PFSK-1 (cell line): ENCODE measurements around the gene RALBP1.

Source experiments
- FOXP2 ChIP-seq: optimal IDR thresholded peaks from 2 replicates; pipeline ENCODE3; 2011; ENCODE audit warnings: borderline replicate concordance, control low read depth, inconsistent platforms; ENCODE audit not compliant: insufficient read depth; ENCODE audit errors: extremely low read length, extremely low read depth
- POLR2AphosphoS5 ChIP-seq: IDR thresholded peaks from 2 replicates; pipeline ENCODE4 v1.6.1; 2012; ENCODE audit warnings: low read depth, mild to moderate bottlenecking, control low read depth, low read length, moderate library complexity
- SIN3A ChIP-seq: IDR thresholded peaks from 2 replicates; pipeline ENCODE4 v1.6.1; 2012; ENCODE audit warnings: mild to moderate bottlenecking, low read length, moderate library complexity, borderline replicate concordance; ENCODE audit not compliant: insufficient read depth
- TAF1 ChIP-seq: IDR thresholded peaks from 2 replicates; pipeline ENCODE4 v1.6.1; 2012; ENCODE audit warnings: low read length, control low read depth, borderline replicate concordance; ENCODE audit not compliant: insufficient read depth
- TF ChIP-seq, protein P1 (sequence below), 2 experiments: IDR thresholded peaks; 2 replicates each; pipeline versions ENCODE4 v1.6.1 to v1.8.0; 2011 to 2012; ENCODE audit warnings: low read depth in 2 of 2, low read length in 2 of 2, control low read depth in 1 of 2, inconsistent platforms in 1 of 2, mild to moderate bottlenecking in 1 of 2, moderate library complexity in 1 of 2; ENCODE audit not compliant: insufficient read depth in 1 of 2

The RALBP1 gene

DNA sequence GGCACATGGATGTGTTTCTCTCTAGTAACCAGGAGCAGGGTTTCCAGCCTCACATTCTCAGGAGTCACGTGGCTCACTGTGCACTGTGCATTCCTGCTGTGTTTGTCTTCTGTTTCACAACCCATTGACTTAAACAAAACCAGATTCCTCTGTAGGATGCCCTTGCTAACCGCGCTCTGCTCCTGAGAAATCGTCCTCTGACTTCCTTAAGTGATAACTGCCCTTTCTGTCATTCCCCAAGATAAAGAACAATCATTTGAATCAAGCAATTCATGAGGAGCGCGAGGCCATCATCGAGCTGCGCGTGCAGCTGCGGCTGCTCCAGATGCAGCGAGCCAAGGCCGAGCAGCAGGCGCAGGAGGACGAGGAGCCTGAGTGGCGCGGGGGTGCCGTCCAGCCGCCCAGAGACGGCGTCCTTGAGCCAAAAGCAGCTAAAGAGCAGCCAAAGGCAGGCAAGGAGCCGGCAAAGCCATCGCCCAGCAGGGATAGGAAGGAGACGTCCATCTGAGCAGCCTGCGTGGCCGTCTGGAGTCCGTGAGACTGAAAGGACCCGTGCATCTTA is 60.2 kb downstream of the RALBP1 start:
- no peak for TF ChIP-seq FOXP2
- no peak for TF ChIP-seq SIN3A
- TF ChIP-seq TAF1 = no peak

DNA sequence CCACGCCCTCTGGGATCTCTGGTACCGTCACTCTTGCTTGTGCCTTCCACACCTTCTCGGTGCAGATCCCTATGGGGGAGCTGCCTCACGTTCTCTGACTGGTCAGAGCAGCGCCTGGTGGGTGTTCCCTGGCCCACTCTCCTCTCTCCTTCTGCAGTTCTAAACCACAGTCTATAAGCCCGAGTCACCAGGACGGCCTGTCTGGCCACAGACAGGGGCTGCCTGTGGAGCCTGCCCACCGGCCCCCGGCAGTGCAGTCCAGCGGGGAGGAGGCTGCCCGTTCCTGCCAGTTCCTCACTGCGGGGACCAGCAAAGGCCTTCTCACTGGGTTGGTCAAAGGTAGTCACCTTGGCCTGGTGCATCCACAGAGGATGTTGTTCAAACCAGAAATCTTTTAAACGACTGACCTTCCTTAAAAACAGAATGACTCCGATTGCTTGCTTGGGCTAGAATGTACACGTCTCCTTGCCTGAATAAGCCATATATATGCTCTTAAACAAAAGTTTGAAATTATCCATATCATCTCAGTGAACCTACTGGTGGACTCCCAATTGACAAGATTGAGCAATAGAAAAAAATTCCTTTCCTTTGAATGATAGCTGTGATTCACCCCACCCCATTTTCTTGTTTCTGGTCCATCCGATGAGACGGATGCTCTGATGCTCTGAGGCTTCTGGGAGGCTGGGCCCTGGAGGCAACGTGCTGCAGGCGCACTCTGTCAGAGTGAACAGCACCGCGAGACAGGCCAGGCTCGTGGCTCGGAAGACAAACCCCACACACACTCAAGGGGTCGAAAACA is 61.2 kb downstream of the RALBP1 start:
- no peak for TF ChIP-seq SIN3A
- TF ChIP-seq, protein P1, sequence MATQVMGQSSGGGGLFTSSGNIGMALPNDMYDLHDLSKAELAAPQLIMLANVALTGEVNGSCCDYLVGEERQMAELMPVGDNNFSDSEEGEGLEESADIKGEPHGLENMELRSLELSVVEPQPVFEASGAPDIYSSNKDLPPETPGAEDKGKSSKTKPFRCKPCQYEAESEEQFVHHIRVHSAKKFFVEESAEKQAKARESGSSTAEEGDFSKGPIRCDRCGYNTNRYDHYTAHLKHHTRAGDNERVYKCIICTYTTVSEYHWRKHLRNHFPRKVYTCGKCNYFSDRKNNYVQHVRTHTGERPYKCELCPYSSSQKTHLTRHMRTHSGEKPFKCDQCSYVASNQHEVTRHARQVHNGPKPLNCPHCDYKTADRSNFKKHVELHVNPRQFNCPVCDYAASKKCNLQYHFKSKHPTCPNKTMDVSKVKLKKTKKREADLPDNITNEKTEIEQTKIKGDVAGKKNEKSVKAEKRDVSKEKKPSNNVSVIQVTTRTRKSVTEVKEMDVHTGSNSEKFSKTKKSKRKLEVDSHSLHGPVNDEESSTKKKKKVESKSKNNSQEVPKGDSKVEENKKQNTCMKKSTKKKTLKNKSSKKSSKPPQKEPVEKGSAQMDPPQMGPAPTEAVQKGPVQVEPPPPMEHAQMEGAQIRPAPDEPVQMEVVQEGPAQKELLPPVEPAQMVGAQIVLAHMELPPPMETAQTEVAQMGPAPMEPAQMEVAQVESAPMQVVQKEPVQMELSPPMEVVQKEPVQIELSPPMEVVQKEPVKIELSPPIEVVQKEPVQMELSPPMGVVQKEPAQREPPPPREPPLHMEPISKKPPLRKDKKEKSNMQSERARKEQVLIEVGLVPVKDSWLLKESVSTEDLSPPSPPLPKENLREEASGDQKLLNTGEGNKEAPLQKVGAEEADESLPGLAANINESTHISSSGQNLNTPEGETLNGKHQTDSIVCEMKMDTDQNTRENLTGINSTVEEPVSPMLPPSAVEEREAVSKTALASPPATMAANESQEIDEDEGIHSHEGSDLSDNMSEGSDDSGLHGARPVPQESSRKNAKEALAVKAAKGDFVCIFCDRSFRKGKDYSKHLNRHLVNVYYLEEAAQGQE (IDR thresholded peaks at IDR 0.05; ENCODE audit: insufficient read depth in 1 of 2, low read depth in 2 of 2, low read length in 2 of 2) = no peak
- TF ChIP-seq FOXP2 = no peak
- no peak for TF ChIP-seq TAF1
- TF ChIP-seq POLR2AphosphoS5 = no peak

DNA sequence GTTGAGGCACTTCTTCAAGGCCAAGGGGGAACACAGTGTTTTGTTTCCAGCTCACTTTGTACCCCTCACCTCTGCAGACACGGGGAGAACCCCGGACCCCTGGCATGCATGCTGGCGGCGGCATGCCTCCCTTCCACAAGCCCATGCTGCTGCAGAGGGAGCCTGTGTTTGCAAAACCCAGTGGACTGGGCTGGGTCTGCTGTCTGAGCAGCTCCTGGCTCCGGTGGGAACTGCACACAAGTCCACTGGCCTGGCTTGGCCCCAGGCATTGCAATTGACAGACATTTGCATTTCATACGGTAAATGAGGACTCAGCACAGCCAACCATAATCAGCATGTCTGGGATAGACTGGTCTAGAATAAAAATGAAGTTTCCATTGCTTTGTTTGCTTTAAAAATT is 62.4 kb downstream of the RALBP1 start:
- TF ChIP-seq, protein P1 (IDR thresholded peaks at IDR 0.05; ENCODE audit: insufficient read depth in 1 of 2, low read depth in 2 of 2, low read length in 2 of 2) = no peak
- no peak for TF ChIP-seq TAF1
- no peak for TF ChIP-seq POLR2AphosphoS5
- TF ChIP-seq FOXP2 = no peak
- TF ChIP-seq SIN3A = no peak

DNA sequence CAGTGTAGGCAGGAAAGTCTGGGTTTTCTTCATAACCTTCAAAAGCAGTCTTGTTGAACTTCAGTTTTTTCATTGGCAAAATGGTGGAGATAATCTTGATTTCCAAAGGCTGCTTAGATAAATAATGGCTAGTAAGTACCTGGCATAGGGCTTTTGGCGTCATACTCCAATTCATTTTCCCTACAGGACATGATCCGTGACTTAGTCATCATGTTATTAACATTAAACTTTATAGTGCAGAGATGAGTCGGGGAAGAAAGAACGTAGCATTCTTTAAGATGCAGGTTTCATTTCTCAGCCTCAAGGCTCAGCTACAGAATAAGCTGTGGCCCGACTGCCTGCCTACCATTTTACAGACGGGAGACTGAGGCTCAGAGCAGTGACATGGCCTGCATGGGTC is 64.0 kb downstream of the RALBP1 start:
- no peak for TF ChIP-seq TAF1
- no peak for TF ChIP-seq SIN3A
- no peak for TF ChIP-seq FOXP2
- TF ChIP-seq POLR2AphosphoS5 = no peak

DNA sequence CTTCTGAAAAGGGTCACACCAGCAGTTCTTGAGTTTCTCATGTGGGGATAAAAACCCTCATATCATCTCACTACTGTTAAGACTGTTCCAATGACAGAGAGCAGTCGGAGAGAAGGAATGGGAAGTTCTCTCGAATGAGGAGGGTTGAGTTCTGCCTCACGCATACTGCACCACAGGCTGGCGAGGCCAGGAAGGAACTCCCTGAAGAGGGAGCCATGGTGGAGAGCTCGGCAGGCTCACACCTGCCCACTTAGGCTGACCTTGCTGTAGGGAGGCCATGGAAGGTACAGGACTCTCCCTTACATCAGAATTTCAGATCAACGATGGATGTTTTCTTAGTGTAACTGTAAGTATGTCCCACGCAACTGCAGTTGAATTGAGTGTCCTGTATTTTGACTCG is 64.6 kb downstream of the RALBP1 start:
- TF ChIP-seq POLR2AphosphoS5 (no peak), FOXP2 (no peak), SIN3A (no peak), TAF1 (no peak)
- TF ChIP-seq, protein P1 (IDR thresholded peaks at IDR 0.05; ENCODE audit: insufficient read depth in 1 of 2, low read depth in 2 of 2, low read length in 2 of 2) = no peak

DNA sequence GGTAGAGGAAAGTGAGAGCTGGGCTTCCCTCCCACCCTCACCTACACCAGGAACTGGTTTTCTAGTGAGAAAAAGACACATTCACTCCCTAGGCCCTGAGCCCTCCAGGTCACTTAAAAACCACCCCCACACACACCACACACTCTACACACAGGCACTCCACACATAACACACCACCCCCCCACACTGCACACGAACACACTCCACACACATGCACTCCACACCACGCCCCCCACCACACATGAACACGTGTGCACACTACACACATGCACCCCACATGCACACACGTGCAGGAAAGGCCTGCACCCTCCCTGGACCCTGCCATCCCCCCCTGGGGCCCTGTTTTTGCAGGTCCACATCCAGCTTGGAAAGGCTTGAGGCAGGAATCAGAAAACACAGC is 67.6 kb downstream of the RALBP1 start:
- TF ChIP-seq SIN3A (no peak), FOXP2 (no peak), TAF1 (no peak), POLR2AphosphoS5 (no peak)
- TF ChIP-seq, protein P1 (IDR thresholded peaks at IDR 0.05; ENCODE audit: insufficient read depth in 1 of 2, low read depth in 2 of 2, low read length in 2 of 2) = no peak
